Spleen (tissue), 7 donors: ENCODE results near the gene SOX6.

Experiments
- CTCF ChIP-seq, 11 experiments: fragments of 200-600 bp in 7 of 11; fragments of 450-650 bp in 4 of 11; sonication (generic) in 4 of 11; IDR thresholded peaks in 8 of 11; conservative IDR thresholded peaks in 3 of 11; 1 replicate in 7 of 11; 2 replicates in 4 of 11; pipeline versions ENCODE4 v1.4.0 to v1.8.0; 2016 to 2021; ENCODE audit warnings: antibody characterized with exemption in 11 of 11, inconsistent platforms in 4 of 11, mild to moderate bottlenecking in 1 of 11
- POLR2A ChIP-seq, 3 donors: fragments of 450-650 bp; IDR thresholded peaks; one replicate each; pipeline ENCODE4 v1.5.1; 2017; ENCODE audit warnings: antibody characterized with exemption in 3 of 3, mild to moderate bottlenecking in 1 of 3
- POLR2AphosphoS5 ChIP-seq, 3 donors: sonication (generic); formaldehyde crosslinking; IDR thresholded peaks; one replicate each; pipeline ENCODE4 v1.5.1; 2017; ENCODE audit warnings: antibody characterized with exemption in 3 of 3
- donor health status: DM: no; HTN: no; CAD: no; lungs with moderate emphysema.
- donor health status: DM: no; HTN: no; CAD: no.
- donor health status: DM: no; HTN: no; CAD: no.

DNA sequence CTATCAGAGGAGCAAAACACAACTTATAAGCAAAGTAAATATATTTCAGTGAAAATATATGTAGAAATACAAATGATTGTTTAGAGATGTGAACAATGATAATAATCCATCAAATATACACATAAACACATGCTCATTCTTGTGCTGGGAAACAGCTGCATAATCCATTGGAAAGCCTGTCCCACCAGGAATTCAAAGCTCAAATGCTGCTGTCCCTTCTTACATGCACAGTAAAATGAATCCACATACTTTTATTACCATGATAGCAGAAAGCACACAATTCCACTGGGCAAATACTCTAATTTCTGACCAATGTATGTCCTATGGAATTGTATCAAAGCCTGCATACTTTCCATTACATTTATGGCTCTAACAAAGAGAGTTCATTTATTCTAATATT, 44.5 kb downstream of the SOX6 start:
- TF ChIP-seq CTCF (IDR thresholded peaks at IDR 0.05 in 8 of 11, conservative IDR thresholded peaks at IDR 0.05 in 3 of 11) (no peak), POLR2A (IDR thresholded peaks at IDR 0.05) (no peak), POLR2AphosphoS5 (IDR thresholded peaks at IDR 0.05) (no peak)
